AG04449 (cell line): ENCODE data around the gene PRKAG3.

ENCODE experiments used
- CTCF ChIA-PET: fragments of 350-600 bp; formaldehyde crosslinking; extraction: SDS; loops from one replicate; lab custom pipeline; 2021; ENCODE audit warnings: antibody characterized with exemption; lab: Yijun Ruan, JAX
- POLR2A ChIA-PET: fragments of 400-600, 350-600 bp; formaldehyde crosslinking; extraction: SDS; loops from one replicate; lab custom pipeline; 2020; ENCODE audit warnings: antibody characterized with exemption, inconsistent platforms; lab: Yijun Ruan, JAX
- DNase-seq: peaks from one replicate; pipeline ENCODE4 v3.0.0-alpha.2; 2010; ENCODE audit warnings: low read depth, low spot score
- H3K4me3 ChIP-seq: 2 replicates; pipeline ENCODE4 v1.5.1; 2011; ENCODE audit warnings: low read depth, mild to moderate bottlenecking, control low read depth, low read length
- TF ChIP-seq, protein P1 (sequence below): IDR thresholded peaks from one replicate; pipeline ENCODE4 v1.5.1; 2011; ENCODE audit warnings: mild to moderate bottlenecking, moderate library complexity, low read length, control low read depth, inconsistent platforms; ENCODE audit not compliant: insufficient read depth; ENCODE audit errors: missing control alignments

The PRKAG3 gene

DNA sequence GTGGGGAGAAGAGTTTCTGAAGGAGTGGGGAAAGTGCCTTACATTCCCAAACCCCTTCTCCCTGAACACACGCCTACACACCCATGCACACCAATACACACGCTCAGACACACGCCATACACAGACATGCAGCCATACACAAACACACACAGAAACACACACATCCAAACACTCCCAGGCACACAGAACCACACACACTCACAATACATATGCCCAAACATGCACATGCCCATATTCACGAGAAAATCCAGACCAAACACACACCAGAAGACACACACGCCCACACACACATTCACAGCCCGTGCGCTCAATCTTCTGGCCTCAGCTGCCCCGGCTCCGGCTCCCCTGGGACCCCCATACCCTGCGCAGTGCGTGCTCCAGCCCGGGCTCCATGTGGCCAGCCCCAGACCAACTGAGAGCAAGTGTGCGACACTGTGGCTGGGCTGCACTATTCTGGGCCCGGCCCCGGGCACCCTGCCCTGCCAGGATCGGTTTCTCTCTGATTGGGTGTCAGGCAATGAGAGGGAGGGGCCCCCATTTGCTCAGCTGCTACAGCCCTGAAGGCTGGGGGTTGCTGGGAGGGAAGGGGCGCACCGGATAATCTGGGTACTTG, at the start of gene PRKAG3:
Gene PRKAG3 (minus strand): TSS at position 426 of the 613 bp plus-strand sequence.
- TF ChIP-seq, protein P1, sequence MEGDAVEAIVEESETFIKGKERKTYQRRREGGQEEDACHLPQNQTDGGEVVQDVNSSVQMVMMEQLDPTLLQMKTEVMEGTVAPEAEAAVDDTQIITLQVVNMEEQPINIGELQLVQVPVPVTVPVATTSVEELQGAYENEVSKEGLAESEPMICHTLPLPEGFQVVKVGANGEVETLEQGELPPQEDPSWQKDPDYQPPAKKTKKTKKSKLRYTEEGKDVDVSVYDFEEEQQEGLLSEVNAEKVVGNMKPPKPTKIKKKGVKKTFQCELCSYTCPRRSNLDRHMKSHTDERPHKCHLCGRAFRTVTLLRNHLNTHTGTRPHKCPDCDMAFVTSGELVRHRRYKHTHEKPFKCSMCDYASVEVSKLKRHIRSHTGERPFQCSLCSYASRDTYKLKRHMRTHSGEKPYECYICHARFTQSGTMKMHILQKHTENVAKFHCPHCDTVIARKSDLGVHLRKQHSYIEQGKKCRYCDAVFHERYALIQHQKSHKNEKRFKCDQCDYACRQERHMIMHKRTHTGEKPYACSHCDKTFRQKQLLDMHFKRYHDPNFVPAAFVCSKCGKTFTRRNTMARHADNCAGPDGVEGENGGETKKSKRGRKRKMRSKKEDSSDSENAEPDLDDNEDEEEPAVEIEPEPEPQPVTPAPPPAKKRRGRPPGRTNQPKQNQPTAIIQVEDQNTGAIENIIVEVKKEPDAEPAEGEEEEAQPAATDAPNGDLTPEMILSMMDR, result no peak
- ChIA-PET POLR2A (no interaction called here), CTCF (no interaction called here)
- no peak within 1 kb of the TSS for H3K4me3 ChIP-seq
- DNase-seq, result no peak

DNA sequence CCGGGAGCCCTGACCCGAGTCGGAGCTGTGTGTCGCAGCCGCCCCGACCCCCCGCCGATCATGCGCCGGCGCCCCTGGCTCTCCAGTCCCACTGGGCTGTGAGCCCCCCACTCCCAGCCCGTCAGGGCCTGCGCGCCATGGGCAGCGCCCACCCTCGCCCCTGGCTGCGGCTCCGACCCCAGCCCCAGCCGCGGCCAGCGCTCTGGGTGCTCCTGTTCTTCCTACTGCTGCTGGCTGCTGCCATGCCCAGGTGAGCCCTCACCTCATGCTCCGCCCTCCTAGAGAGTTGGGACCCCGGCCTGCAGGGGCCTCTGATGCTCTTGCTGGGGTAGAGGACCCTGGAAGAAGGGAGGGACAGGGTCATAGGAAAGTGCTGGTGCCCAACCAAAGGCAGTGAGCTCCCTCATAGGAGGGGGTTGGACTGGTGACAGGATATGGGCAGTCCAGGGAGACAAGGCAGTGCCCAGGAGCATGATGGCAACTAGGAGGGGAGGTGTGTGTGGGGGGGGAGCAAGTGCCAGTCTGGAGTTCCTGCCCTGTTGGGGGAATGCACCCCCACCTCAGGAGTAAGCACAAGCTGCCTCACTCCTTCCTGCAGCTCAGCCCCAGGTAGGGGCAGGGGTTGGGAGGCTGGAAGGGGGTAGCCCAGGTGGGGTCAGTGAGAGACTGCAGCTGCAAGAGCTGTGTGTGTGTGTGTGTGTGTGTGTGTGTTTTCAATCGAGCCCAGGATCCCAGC, 49.4 kb upstream of the PRKAG3 start:
- TF ChIP-seq, protein P1, result no peak
- POLR2A ChIA-PET, result no interaction called here
- H3K4me3 ChIP-seq, result no peak overlapping the region
- CTCF ChIA-PET, result interaction anchor here (1.0 to 17.5 kb wide), 2 partner anchors 11 kb away, joined by 3 to 453 read pairs; no protein-coding TSS in a partner anchor
- DNase-seq, result no peak

DNA sequence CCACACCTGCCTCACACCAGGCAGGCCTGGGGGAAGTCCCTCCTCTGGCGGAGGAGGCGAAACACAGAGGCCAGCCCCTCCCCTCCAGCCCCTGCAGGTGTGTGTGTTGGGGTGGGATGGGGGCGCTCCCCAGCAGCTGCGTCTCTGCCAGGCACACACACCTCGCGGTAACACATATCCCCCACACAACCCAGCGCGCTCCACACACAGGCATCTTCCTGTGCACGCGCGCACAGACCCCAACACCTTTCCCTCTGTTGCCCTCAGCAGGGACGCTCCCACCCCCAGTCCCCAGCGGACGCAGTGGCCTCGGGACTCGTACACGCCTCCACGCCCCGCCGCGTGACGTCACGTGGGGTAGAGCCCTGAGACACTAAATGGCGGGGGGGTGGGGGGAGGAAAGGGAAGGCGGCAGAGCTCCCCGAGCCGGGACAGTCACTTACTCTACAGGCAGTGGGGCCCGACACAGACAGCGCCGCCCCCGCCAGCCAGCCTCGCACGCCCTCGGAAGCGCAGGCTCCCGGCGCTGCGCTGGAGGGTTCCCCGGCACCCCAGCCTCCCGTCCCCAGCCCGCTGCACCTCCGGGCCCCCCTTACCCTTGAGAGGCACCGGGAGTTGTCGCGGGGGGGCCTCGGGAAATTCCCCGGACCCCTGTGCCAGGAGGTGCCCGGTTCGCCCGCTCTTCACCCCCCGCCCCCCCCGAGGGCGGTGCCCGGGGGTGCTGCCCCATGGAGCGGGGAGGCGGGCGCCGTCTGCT, 48.7 kb upstream of the PRKAG3 start, which contains the start of gene WNT10A:
Gene WNT10A (plus strand): TSS at position 751 of the 757 bp plus-strand sequence. CDS start 144 bp downstream, outside the sequence.
- CTCF ChIA-PET, result interaction anchor here (0.5 to 17.5 kb wide), 4 partner anchors 10 to 33 kb away, joined by 3 to 453 read pairs (median 6); no protein-coding TSS in a partner anchor
- DNase-seq, result no peak

DNA sequence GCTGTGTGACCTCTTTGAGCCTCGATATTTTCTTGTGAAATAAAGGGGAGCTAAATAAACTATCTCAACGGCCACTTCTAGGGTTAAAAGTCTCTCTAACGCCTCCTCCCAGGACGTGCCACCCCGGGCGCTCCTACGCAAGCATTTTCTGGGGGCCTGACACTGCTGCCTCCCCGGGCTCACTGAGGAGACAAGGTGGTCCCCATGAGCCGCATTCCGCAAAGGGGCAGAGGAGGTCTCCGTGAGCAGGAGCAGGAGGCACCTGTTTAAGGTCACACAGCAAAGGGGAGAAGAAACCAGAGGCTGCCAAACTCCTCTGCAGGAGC, 48.1 kb upstream of the PRKAG3 start:
- POLR2A ChIA-PET, result no interaction called here
- no peak overlapping the region for H3K4me3 ChIP-seq
- CTCF ChIA-PET, result interaction anchor here (0.5 to 17.5 kb wide), 3 partner anchors 10 to 32 kb away, joined by 3 to 453 read pairs (median 9); no protein-coding TSS in a partner anchor

More for the DNA sequence above, 48.7 kb upstream of the PRKAG3 start, which contains the start of gene WNT10A:
- H3K4me3 ChIP-seq, result no peak within 1 kb of the TSS
- TF ChIP-seq, protein P1, result no peak
- POLR2A ChIA-PET, result no interaction called here

DNA sequence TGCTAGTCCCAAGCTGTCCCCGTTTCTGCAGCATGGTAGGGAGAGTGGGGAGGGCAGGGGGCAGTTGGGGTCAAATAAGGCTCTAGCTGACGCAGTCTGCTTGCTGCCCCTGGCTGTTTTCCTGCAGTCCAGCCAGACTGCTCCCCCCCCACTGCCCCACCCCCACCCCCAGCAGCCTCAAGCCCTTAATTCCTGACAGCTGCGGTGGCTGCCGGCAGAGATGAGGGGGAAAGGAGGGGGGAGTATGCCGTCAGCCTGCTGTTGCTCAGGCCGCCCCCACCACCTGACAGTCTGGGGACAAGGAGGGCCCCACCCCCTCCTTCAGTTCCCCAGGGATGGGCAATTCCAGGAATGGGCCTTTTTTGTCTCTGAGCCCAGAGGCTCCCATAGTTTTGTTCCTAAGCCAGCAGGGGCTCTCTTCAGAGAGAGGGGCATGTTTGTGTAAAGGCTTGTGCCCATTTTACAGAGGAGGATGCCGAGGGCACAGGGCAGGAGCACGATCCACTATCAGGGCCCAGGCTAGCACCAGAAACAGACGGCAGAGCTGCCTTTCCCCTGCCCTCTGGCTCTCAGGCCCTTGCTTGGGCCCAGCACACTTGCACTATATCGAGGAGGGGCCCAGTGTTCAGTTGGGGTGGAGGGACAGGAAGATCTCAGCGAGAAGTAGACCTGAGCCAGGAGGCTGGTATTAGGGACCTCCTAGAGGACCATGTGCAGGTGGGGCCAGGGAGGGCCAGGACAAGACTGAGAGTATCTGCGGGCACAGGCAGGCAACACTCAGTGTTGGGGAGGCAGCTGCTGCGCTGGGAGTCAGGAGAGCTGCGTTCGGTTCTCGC, 47.5 kb upstream of the PRKAG3 start:
- POLR2A ChIA-PET, result no interaction called here

More for the DNA sequence above, 48.1 kb upstream of the PRKAG3 start:
- DNase-seq, result no peak
- TF ChIP-seq, protein P1, result no peak

More for the DNA sequence above, 47.5 kb upstream of the PRKAG3 start:
- DNase-seq, result no peak
- CTCF ChIA-PET, result interaction anchor here (0.7 to 17.5 kb wide), 5 partner anchors 9 to 278 kb away, joined by 3 to 453 read pairs (median 4); no protein-coding TSS in a partner anchor
- TF ChIP-seq, protein P1, result no peak
- no peak overlapping the region for H3K4me3 ChIP-seq
